GM18519 (cell line): ENCODE data around the gene RFTN1.

ENCODE experiments used
- ATAC-seq: cut with Tn5 transposase; IDR thresholded peaks from one replicate; pipeline ENCODE4 v1.9.1; 2021; ENCODE audit warnings: mild to moderate bottlenecking, moderate library complexity; ENCODE audit not compliant: unreplicated experiment, low FRiP score

Gene RFTN1

GRCh38 chr3:16468336-16469098, 45.0 kb downstream of the RFTN1 start:
- no peak for ATAC-seq

- no peak for ATAC-seq
Measured at GRCh38 chr3:16468002-16468335, 45.5 kb downstream of the RFTN1 start.

GRCh38 chr3:16467393-16467792, 46.1 kb downstream of the RFTN1 start:
- ATAC-seq: peak; percentile 66

- ATAC-seq: no peak
Measured at GRCh38 chr3:16466822-16467221, 46.7 kb downstream of the RFTN1 start.

- no peak for ATAC-seq
Measured at GRCh38 chr3:16464511-16465148, 48.9 kb downstream of the RFTN1 start.

GRCh38 chr3:16463914-16464313, 49.6 kb downstream of the RFTN1 start:
- ATAC-seq: no peak

GRCh38 chr3:16463119-16463518, 50.4 kb downstream of the RFTN1 start:
- ATAC-seq: no peak

- no peak for ATAC-seq
Measured at GRCh38 chr3:16462679-16463078, 50.8 kb downstream of the RFTN1 start.

GRCh38 chr3:16461463-16462245, 51.8 kb downstream of the RFTN1 start:
- ATAC-seq: no peak

- no peak for ATAC-seq
Measured at GRCh38 chr3:16460886-16461285, 52.6 kb downstream of the RFTN1 start.

- ATAC-seq: no peak
Measured at GRCh38 chr3:16460273-16460672, 53.2 kb downstream of the RFTN1 start.

- ATAC-seq: no peak
Measured at GRCh38 chr3:16456784-16457415, 56.6 kb downstream of the RFTN1 start.

GRCh38 chr3:16455966-16456365, 57.5 kb downstream of the RFTN1 start:
- ATAC-seq: no peak

- no peak for ATAC-seq
Measured at GRCh38 chr3:16455001-16455400, 58.5 kb downstream of the RFTN1 start.

GRCh38 chr3:16452261-16452660, 61.2 kb downstream of the RFTN1 start:
- ATAC-seq: no peak

GRCh38 chr3:16449369-16449768, 64.1 kb downstream of the RFTN1 start:
- no peak for ATAC-seq

- ATAC-seq: no peak
Measured at GRCh38 chr3:16448639-16449070, 64.8 kb downstream of the RFTN1 start.

GRCh38 chr3:16447135-16447534, 66.4 kb downstream of the RFTN1 start:
- ATAC-seq: no peak

GRCh38 chr3:16444344-16444743, 69.2 kb downstream of the RFTN1 start:
- no peak for ATAC-seq

- ATAC-seq: no peak
Measured at GRCh38 chr3:16442730-16443129, 70.8 kb downstream of the RFTN1 start.

- ATAC-seq: no peak
Measured at GRCh38 chr3:16441371-16441875, 72.1 kb downstream of the RFTN1 start.
